GM12865 (cell line): Measurements from ENCODE around the gene MYORG.

Source experiments
- DNase-seq: peaks from one replicate; pipeline ENCODE4 v3.0.0; 2010; ENCODE audit warnings: low read depth
- H3K4me3 ChIP-seq: 2 replicates; pipeline ENCODE4 v1.5.1; 2011; ENCODE audit warnings: mild to moderate bottlenecking, low read depth, low read length, control low read depth
- TF ChIP-seq, protein P1 (sequence below): IDR thresholded peaks from 2 replicates; pipeline ENCODE4 v1.5.1; 2011; ENCODE audit warnings: low read length, control low read depth, low read depth, inconsistent platforms; ENCODE audit not compliant: insufficient read depth; ENCODE audit errors: missing control alignments

The MYORG gene

DNA sequence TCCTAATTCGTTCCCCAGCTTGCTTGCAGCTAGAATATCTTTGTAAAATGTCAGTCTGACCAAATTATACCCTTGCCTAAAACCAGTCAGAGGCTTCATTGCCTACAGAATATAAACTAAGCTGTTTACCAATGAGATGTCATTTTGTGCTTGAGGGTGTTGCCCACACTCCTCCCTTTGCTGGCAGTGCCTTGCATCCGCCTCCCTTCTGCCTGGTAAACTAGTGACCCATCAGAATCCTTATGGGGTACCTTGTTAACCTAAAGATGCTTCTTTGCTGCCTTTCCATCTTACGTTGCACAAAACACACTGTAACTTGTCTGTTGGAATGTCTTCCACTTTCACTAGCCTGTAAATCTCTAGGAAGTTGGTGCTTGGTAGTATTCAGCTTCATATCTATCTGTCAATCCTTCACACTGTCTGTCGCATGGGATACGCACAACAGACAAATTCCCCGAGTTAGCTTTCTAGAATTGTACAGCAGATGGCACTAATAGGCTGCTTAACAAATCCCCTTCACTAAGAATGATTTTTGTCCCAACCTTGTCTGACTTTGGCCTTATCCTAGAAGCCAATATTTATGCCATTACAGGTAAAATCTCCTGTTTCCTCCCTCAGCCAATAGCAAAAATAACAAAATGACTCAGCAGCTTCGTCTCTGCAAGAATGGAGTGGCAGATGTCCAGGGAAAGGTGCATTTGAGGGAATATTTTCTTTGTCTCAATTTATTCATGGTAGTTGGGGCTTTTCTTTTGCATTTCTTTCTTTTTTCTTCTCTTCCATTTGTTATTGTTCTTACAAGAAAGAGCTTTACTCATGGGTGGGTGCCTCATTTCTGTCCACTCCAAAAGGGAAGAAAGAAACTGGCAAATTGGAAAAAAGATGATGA lies 44.4 kb downstream of the MYORG start:
- H3K4me3 ChIP-seq, result no peak overlapping the region
- TF ChIP-seq, protein P1, sequence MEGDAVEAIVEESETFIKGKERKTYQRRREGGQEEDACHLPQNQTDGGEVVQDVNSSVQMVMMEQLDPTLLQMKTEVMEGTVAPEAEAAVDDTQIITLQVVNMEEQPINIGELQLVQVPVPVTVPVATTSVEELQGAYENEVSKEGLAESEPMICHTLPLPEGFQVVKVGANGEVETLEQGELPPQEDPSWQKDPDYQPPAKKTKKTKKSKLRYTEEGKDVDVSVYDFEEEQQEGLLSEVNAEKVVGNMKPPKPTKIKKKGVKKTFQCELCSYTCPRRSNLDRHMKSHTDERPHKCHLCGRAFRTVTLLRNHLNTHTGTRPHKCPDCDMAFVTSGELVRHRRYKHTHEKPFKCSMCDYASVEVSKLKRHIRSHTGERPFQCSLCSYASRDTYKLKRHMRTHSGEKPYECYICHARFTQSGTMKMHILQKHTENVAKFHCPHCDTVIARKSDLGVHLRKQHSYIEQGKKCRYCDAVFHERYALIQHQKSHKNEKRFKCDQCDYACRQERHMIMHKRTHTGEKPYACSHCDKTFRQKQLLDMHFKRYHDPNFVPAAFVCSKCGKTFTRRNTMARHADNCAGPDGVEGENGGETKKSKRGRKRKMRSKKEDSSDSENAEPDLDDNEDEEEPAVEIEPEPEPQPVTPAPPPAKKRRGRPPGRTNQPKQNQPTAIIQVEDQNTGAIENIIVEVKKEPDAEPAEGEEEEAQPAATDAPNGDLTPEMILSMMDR, result peak; percentile 22
- DNase-seq, result peak; percentile 39

DNA sequence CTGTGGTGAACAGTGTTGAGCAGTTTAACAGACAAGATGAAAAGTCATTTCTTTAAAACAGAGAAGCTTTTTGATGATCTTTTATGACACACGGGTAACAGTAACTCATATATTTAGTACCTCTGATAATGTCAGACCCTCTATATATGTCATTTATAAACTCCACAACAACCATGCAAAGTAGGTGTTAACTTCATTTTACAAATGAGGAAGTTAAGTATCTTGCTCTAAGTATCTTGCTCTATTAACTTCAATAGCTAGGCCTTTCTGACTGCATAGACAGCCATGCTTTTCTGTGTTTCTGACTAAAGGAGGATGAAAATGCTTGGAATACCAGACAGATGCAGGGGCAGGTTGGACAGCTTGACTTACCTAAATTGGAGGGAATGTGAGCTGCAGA lies 45.5 kb downstream of the MYORG start:
- TF ChIP-seq, protein P1, result no peak
- no peak overlapping the region for H3K4me3 ChIP-seq
- DNase-seq, result no peak

DNA sequence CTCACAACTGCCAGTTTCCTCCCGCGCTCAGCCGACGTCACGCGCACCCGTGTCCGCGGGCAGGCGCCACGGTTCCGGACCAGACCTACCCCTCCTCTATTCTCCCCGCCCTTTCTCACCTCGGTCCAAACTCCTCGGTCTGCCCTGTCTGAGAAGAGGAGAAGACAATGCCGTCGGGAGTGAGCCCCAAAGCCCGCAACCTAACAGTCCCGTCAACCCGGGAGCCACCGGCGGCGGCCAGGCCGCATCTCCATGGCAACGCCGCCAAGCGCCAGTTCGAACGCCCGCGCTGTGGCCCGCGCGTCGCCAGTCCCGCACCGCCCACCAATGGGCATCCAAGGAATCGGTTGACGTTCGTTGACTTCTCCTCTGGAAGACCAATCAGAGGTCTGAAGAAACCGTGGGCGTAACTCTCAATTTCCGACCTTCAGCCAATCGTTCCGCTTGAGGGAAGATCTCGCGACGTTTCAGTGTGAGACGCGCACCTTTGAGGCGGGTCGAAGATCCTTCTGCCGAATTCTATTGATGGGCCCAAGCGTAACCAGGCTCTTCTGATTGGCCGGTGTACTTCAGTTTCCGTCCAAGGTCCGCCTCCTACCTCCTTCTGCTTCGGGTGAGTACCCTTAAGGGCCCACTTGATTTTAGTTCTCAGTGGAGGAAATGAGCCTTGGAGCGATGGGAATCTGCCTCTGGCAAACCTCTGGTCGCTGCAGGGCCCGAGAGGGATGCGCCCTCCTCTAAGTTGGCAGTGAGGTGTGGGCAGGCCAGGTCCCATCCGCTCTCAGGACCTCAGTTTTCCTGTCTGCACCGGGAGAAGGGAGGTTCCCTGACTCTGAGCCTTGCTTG lies 47.5 kb downstream of the MYORG start, which contains the start of the genes KIF24 and NUDT2:
Gene KIF24 (minus strand): TSS at position 282 of the 846 bp plus-strand sequence. CDS start 17,922 bp downstream, outside the sequence.
Gene NUDT2 (plus strand): TSS at position 583 of the 846 bp plus-strand sequence. CDS start 9,471 bp downstream, outside the sequence.
- peak within 1 kb of the TSS; percentile 94 for H3K4me3 ChIP-seq
- peak; percentile 100 for DNase-seq
- TF ChIP-seq, protein P1, result no peak

DNA sequence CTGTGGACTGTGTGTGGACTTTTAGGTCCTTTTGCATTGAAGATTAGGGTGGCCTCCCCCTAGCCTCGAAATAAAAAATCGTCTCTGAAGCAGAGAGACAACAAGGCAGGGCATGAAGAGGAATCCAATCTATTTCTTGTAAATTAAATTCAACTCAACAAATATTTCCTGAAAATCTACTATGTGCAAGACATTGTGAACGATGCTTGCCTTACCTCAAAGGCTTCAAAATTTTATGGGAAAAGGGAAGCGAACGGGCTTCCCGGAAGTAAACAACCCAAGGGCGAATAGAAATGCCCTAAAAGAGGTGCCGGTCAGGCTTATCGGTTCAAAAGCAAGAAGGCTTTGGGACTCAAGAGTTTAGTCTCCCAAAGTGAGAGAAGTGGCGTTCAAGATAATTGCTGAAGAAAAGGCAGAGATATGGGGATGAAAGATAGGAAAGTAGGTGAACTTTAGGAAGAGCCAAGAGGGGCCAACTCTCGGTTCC lies 48.2 kb downstream of the MYORG start:
- no peak for DNase-seq
- H3K4me3 ChIP-seq, result peak overlapping the region; percentile 89

DNA sequence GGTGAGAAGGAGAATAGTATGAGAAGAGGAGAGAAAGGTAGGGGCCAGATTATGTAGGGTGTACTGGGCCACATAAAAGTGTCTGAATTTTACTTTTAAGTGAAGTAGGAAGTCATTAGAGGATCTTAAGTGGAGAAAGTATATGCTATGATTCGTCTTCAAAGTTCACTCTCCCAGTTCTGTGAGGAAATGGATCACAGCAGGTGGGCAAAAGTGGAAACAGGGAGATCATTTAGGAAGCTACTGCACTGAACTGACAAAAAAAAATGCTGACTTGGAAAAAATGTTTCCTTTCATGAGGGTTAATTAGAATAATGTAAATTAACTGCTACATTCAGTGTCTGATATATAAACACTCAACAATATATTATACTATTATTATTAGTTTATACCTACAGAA lies 50.0 kb downstream of the MYORG start:
- TF ChIP-seq, protein P1, result no peak
- no peak for DNase-seq
- H3K4me3 ChIP-seq, result no peak overlapping the region

More for the DNA sequence above, 48.2 kb downstream of the MYORG start:
- TF ChIP-seq, protein P1, result no peak

DNA sequence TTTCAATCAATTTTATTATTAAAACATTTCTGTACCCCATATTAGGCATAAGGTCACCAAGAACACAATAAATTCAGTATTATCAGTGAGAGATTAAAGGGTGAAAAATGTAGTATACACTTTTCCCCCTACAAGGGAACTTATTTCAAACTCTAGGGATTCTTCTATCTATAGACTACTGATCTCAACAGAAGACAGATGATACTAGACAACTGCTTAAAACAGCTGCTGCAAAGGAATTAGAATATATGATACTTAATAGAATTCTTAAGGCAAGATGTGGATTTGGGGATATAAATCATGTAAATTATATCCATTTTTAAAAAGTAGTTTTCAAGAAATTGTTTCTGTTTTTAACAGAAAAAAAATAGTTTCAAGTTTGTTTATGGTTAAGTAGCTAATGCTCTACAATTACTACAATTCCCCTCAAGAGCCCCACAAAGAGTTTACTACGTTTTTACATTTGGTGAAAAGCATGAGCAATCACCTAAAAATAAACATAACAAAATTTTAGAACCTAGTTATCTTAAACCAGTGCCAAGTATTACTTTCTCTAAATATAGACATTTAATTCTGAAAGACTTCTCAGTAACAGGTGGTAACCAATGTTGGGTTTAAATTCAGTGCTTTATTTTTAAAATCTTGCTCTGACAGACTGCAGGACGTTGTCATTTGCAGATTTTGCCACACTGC lies 53.7 kb downstream of the MYORG start:
- H3K4me3 ChIP-seq, result no peak overlapping the region
- no peak for DNase-seq
- TF ChIP-seq, protein P1, result no peak
